Endothelial cell of umbilical vein (primary cell): ENCODE measurements around the gene ENPP5. TPM values are rescaled to one million over a fixed set of nuclear protein-coding genes. Genes with fewer than 3 reads are reported as not detected.

ENCODE experiments used
- BruUV-seq: library from RNA; stranded (reverse); fragments of 400-500 nt; replicated peaks from 2 replicates; lab custom pipeline; 2021; lab: Mats Ljungman, UMichigan
- CTCF ChIA-PET: fragments of 300-600, 350-600 bp; sonication (Branson Sonifier 250); formaldehyde crosslinking; loops from one replicate; lab custom pipeline; 2021; ENCODE audit warnings: antibody characterized with exemption, inconsistent platforms; lab: Charles Lee
- POLR2A ChIA-PET: fragments of 300-600, 350-600 bp; sonication (Branson Sonifier 250); formaldehyde crosslinking; loops from one replicate; lab custom pipeline; 2021; ENCODE audit warnings: antibody characterized with exemption, inconsistent platforms; lab: Charles Lee
- DNase-seq: peaks from one replicate; pipeline ENCODE4 v3.0.0-alpha.2; 2011; ENCODE audit warnings: low read depth, low spot score
- FAIRE-seq: peaks from 2 replicates; lab custom pipeline; 2011; peaks lifted over from hg19 to GRCh38; lab: Jason Lieb, UNC
- H2AFZ ChIP-seq: 2 replicates; pipeline ENCODE4 v1.6.0; 2012; ENCODE audit warnings: low read depth, low read length, control low read depth, inconsistent platforms
- H3K27ac ChIP-seq: 2 replicates; pipeline ENCODE4 v1.5.1; 2011; ENCODE audit warnings: low read depth, mild to moderate bottlenecking, control low read depth, low read length, moderate library complexity; ENCODE audit not compliant: insufficient read depth
- H3K27me3 ChIP-seq, 2 experiments: 2 replicates each; pipeline versions ENCODE4 v1.6.0 to v1.6.1; 2011; ENCODE audit warnings: low read length in 2 of 2, mixed read lengths in 1 of 2; ENCODE audit not compliant: control insufficient read depth in 2 of 2, insufficient read depth in 2 of 2
- H3K36me3 ChIP-seq, 2 experiments: 2 replicates in 1 of 2; 3 replicates in 1 of 2; pipeline ENCODE4 v1.5.1; 2011; ENCODE audit warnings: low read length in 2 of 2, mild to moderate bottlenecking in 1 of 2, moderate library complexity in 1 of 2; ENCODE audit not compliant: control insufficient read depth in 2 of 2, insufficient read depth in 2 of 2; ENCODE audit errors: extremely low read depth in 1 of 2
- H3K4me1 ChIP-seq: 3 replicates; pipeline ENCODE4 v1.5.1; 2011; ENCODE audit warnings: mild to moderate bottlenecking, low read length; ENCODE audit not compliant: control insufficient read depth, insufficient read depth; ENCODE audit errors: extremely low read depth
- H3K4me2 ChIP-seq: 2 replicates; pipeline ENCODE4 v1.6.1; 2011; ENCODE audit warnings: low read length, control low read depth, mixed read lengths; ENCODE audit not compliant: insufficient read depth
- H3K4me3 ChIP-seq, 3 experiments: fragments of 200-600 bp in 1 of 3; sonication (generic), shearing (Covaris generic) in 1 of 3; replicated peaks in 1 of 3; 2 replicates each; pipeline ENCODE4 v1.5.1; 2011 to 2016; ENCODE audit warnings: control low read depth in 3 of 3, low read length in 3 of 3, mild to moderate bottlenecking in 2 of 3, inconsistent platforms in 1 of 3, low read depth in 1 of 3, moderate library complexity in 1 of 3; ENCODE audit not compliant: insufficient read depth in 1 of 3
- H3K79me2 ChIP-seq: 2 replicates; pipeline ENCODE4 v1.6.0; 2012; ENCODE audit warnings: low read length, inconsistent platforms; ENCODE audit not compliant: control insufficient read depth, insufficient read depth
- H3K9ac ChIP-seq: replicated peaks from 2 replicates; pipeline ENCODE3; 2011; ENCODE audit warnings: low read length, control low read depth; ENCODE audit not compliant: insufficient read depth; ENCODE audit errors: extremely low read depth
- H3K9me1 ChIP-seq: replicated peaks from 3 replicates; pipeline ENCODE4 v1.6.0; 2011; ENCODE audit warnings: mild to moderate bottlenecking, low read length; ENCODE audit not compliant: control insufficient read depth, insufficient read depth; ENCODE audit errors: extremely low read depth
- H3K9me3 ChIP-seq: replicated peaks from 2 replicates; pipeline ENCODE4 v1.5.1; 2012; ENCODE audit warnings: low read length, inconsistent platforms; ENCODE audit not compliant: control insufficient read depth, insufficient read depth
- H4K20me1 ChIP-seq: replicated peaks from 2 replicates; pipeline ENCODE3; 2011; ENCODE audit warnings: mild to moderate bottlenecking, low read length; ENCODE audit not compliant: control insufficient read depth, insufficient read depth; ENCODE audit errors: extremely low read depth
- EZH2 ChIP-seq: IDR thresholded peaks from 2 replicates; pipeline ENCODE4 v1.6.1; 2012; ENCODE audit warnings: borderline replicate concordance, low read depth, mild to moderate bottlenecking, moderate library complexity, low read length, inconsistent platforms; ENCODE audit not compliant: severe bottlenecking
- FOS ChIP-seq: IDR thresholded peaks from 2 replicates; pipeline ENCODE4 v1.6.1; 2011; ENCODE audit warnings: mild to moderate bottlenecking, low read length, moderate library complexity, borderline replicate concordance; ENCODE audit not compliant: insufficient read depth
- GATA2 ChIP-seq: IDR thresholded peaks from 2 replicates; pipeline ENCODE4 v1.7.0; 2011; ENCODE audit warnings: low read depth, mild to moderate bottlenecking, moderate library complexity, mixed read lengths, low read length; ENCODE audit not compliant: insufficient read length, insufficient read depth
- JUN ChIP-seq: IDR thresholded peaks from 2 replicates; pipeline ENCODE4 v1.6.1; 2011; ENCODE audit warnings: borderline replicate concordance, low read depth; ENCODE audit not compliant: insufficient read length, insufficient read depth
- MYC ChIP-seq: IDR thresholded peaks from one replicate; pipeline ENCODE4 v1.6.1; 2011; ENCODE audit warnings: mild to moderate bottlenecking, low read depth, low read length
- POLR2A ChIP-seq: IDR thresholded peaks from 2 replicates; pipeline ENCODE4 v1.6.1; 2012; ENCODE audit warnings: low read depth, mild to moderate bottlenecking, control low read depth, low read length
- POLR2AphosphoS5 ChIP-seq: IDR thresholded peaks from 2 replicates; pipeline ENCODE4 v1.6.1; 2012; ENCODE audit warnings: low read depth, mild to moderate bottlenecking, control low read depth, low read length, moderate library complexity; ENCODE audit not compliant: insufficient read depth
- dilution Hi-C: fragments of 300-500 bp; cut with MboI; formaldehyde crosslinking; loops from one replicate; pipeline ENCODE4 v1.15.0; 2019; ENCODE audit warnings: low sequenced_read_pairs; ENCODE audit not compliant: extremely low pct_ligation_motif_present
- intact Hi-C: fragments of 100-400 bp; cut with micrococcal nuclease; formaldehyde crosslinking; loops from one replicate; pipeline ENCODE4 v1.10.0; 2022
- polyA plus RNA-seq, 4 experiments: library from polyadenylated mRNA; depleted of rRNA in 3 of 4; stranded (reverse) in 3 of 4; unstranded in 1 of 4; fragments of >200 nt; gene quantifications; 2 replicates each; pipeline versions ENCODE4 v1.2.1 to v1.2.3, GENCODE V29; 2011 to 2012; ENCODE audit warnings: missing spikeins in 1 of 4
- total RNA-seq: library from RNA; stranded (reverse); gene quantifications from 2 replicates; pipeline ENCODE4 v1.2.3, GENCODE V29; 2021
- TF ChIP-seq, protein P1 (sequence below), 2 donors: IDR thresholded peaks; 1 replicate in 1 of 2; 2 replicates in 1 of 2; pipeline ENCODE4 v1.5.1; 2011; ENCODE audit warnings: low read length in 2 of 2, mild to moderate bottlenecking in 2 of 2, moderate library complexity in 2 of 2, control low read depth in 1 of 2, inconsistent platforms in 1 of 2, low read depth in 1 of 2; ENCODE audit not compliant: insufficient read depth in 1 of 2; ENCODE audit errors: extremely low read depth in 1 of 2
- TF ChIP-seq, protein P2 (sequence below): IDR thresholded peaks from 2 replicates; pipeline ENCODE4 v1.6.1; 2011; ENCODE audit not compliant: insufficient read depth, insufficient read length

ENPP5 gene
- total and polyA plus RNA-seq, 2 donors (not counting 3 experiments of a cell fraction or from before 2014, with no cell fraction given) = not detected

DNA sequence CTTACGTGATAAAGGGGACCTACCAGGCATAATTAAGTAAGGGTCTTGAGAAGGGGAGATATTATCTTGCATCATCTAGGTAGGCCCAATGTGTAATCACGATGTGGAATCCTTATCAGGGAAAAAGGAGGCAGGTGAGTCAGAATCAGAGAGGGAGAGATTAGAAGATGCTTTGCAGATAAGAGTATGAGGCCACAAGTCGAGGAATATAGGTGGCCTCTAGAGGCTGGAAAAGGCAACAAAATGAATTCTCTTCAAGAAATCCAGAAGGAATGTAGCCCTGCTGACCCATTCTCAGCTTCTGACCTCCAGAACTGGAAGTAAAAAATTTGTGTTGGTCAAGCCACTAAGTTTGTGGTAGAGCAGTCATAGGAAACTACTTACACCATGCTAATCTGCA lies 51.9 kb downstream of the ENPP5 start:
- intact Hi-C loops = no loop called here
- ChIA-PET POLR2A (no interaction called here), CTCF (no interaction called here)
- H3K9me3 ChIP-seq = no peaks in the 10 kb centered on the region
- BruUV-seq = no TSS peak
- H3K27me3 ChIP-seq = no peaks in the 10 kb centered on the region
- H2AFZ ChIP-seq = no peak overlapping the region
- FAIRE-seq (no peak), DNase-seq (no peak)
- H3K9me1 ChIP-seq = no peaks in the 10 kb centered on the region
- no peaks in the 10 kb centered on the region for H4K20me1 ChIP-seq
- H3K4me2 ChIP-seq = no peak overlapping the region
- H3K79me2 ChIP-seq = no peaks in the 10 kb centered on the region
- no peak overlapping the region for H3K4me3 ChIP-seq
- H3K9ac ChIP-seq = no peak overlapping the region
- TF ChIP-seq POLR2AphosphoS5 (no peak), JUN (no peak), GATA2 (no peak), EZH2 (no peak), FOS (no peak), MYC (no peak), POLR2A (no peak)
- TF ChIP-seq, protein P1, sequence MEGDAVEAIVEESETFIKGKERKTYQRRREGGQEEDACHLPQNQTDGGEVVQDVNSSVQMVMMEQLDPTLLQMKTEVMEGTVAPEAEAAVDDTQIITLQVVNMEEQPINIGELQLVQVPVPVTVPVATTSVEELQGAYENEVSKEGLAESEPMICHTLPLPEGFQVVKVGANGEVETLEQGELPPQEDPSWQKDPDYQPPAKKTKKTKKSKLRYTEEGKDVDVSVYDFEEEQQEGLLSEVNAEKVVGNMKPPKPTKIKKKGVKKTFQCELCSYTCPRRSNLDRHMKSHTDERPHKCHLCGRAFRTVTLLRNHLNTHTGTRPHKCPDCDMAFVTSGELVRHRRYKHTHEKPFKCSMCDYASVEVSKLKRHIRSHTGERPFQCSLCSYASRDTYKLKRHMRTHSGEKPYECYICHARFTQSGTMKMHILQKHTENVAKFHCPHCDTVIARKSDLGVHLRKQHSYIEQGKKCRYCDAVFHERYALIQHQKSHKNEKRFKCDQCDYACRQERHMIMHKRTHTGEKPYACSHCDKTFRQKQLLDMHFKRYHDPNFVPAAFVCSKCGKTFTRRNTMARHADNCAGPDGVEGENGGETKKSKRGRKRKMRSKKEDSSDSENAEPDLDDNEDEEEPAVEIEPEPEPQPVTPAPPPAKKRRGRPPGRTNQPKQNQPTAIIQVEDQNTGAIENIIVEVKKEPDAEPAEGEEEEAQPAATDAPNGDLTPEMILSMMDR (IDR thresholded peaks at IDR 0.05; ENCODE audit: extremely low read depth in 1 of 2, insufficient read depth in 1 of 2, low read depth in 1 of 2, low read length in 2 of 2) = no peak
- TF ChIP-seq, protein P2, sequence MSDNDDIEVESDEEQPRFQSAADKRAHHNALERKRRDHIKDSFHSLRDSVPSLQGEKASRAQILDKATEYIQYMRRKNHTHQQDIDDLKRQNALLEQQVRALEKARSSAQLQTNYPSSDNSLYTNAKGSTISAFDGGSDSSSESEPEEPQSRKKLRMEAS = no peak
- no peaks in the 10 kb centered on the region for H3K4me1 ChIP-seq
- H3K36me3 ChIP-seq = no peaks in the 10 kb centered on the region
- no peak overlapping the region for H3K27ac ChIP-seq
- dilution Hi-C loops = no loop called here
